B cell (primary cell): ENCODE measurements around the gene CMYA5. TPM values are rescaled to one million over a fixed set of nuclear protein-coding genes. Genes with fewer than 3 reads are reported as not detected.

Experiments used
- ATAC-seq: fragments of 200-7000 bp; cut with Tn5 transposase; one replicate; pipeline ENCODE4 v1.10.0; 2021; ENCODE audit warnings: low read depth, mild to moderate bottlenecking, moderate number of reproducible peaks, moderate library complexity
- CTCF ChIA-PET: fragments of 350-600 bp; sonication (Branson Sonifier 250); formaldehyde crosslinking; loops from one replicate; lab custom pipeline; 2021; ENCODE audit warnings: antibody characterized with exemption, inconsistent platforms; lab: Charles Lee
- POLR2A ChIA-PET: fragments of 350-600 bp; sonication (Branson Sonifier 250); formaldehyde crosslinking; loops from one replicate; lab custom pipeline; 2021; ENCODE audit warnings: antibody characterized with exemption; lab: Charles Lee
- DNase-seq: peaks from one replicate; pipeline ENCODE4 v3.0.0; 2013
- H2AFZ ChIP-seq: 2 replicates; pipeline ENCODE4 v1.6.1; 2012; ENCODE audit warnings: mild to moderate bottlenecking, low read depth, low read length; ENCODE audit not compliant: insufficient read depth, poor library complexity, severe bottlenecking
- H3K27ac ChIP-seq, 2 donors: 1 replicate in 1 of 2; 2 replicates in 1 of 2; pipeline ENCODE4 v1.5.1; 2012 to 2013; ENCODE audit warnings: low read length in 2 of 2, mild to moderate bottlenecking in 2 of 2, moderate library complexity in 1 of 2
- H3K27me3 ChIP-seq, 4 experiments: fragments of 200-600 bp in 1 of 4; sonication (generic) in 1 of 4; replicated peaks in 1 of 4; 1 replicate in 2 of 4; 2 replicates in 2 of 4; pipeline versions ENCODE4 v1.6.1 to v1.7.0; 2013 to 2016; ENCODE audit warnings: low read length in 3 of 4, mild to moderate bottlenecking in 2 of 4, mixed read lengths in 1 of 4, moderate library complexity in 1 of 4; ENCODE audit not compliant: insufficient read depth in 4 of 4, control insufficient read depth in 3 of 4; ENCODE audit errors: control extremely low read depth in 1 of 4
- H3K36me3 ChIP-seq, 2 experiments: replicated peaks in 1 of 2; 1 replicate in 1 of 2; 2 replicates in 1 of 2; pipeline versions ENCODE4 v1.6.1 to v1.7.1; 2013; ENCODE audit warnings: low read length in 1 of 2; ENCODE audit not compliant: insufficient read depth in 2 of 2, control insufficient read depth in 1 of 2; ENCODE audit errors: control extremely low read depth in 1 of 2, extremely low read depth in 1 of 2
- H3K4me1 ChIP-seq, 2 donors: fragments of 200-600 bp in 1 of 2; sonication (generic) in 1 of 2; 1 replicate in 1 of 2; 2 replicates in 1 of 2; pipeline versions ENCODE4 v1.5.1 to v1.6.1; 2013 to 2017; ENCODE audit warnings: low read length in 2 of 2; ENCODE audit not compliant: control insufficient read depth in 2 of 2, insufficient read depth in 2 of 2
- H3K4me2 ChIP-seq: replicated peaks from 2 replicates; pipeline ENCODE3; 2012; ENCODE audit warnings: mild to moderate bottlenecking, low read depth, low read length; ENCODE audit not compliant: poor library complexity, severe bottlenecking
- H3K4me3 ChIP-seq, 5 experiments: fragments of 200-600 bp in 1 of 5; sonication (generic) in 1 of 5; 1 replicate in 3 of 5; 2 replicates in 2 of 5; pipeline versions ENCODE4 v1.5.1 to v1.7.0; 2011 to 2016; ENCODE audit warnings: low read length in 4 of 5, mild to moderate bottlenecking in 4 of 5, low read depth in 2 of 5, control low read depth in 1 of 5, moderate library complexity in 1 of 5; ENCODE audit not compliant: insufficient read depth in 1 of 5; ENCODE audit errors: control extremely low read depth in 1 of 5, extremely low read depth in 1 of 5
- H3K79me2 ChIP-seq: fragments of 200-600 bp; sonication (generic); one replicate; pipeline ENCODE4 v1.6.0; 2016; ENCODE audit warnings: low read length; ENCODE audit not compliant: control insufficient read depth, insufficient read depth
- H3K9ac ChIP-seq: fragments of 200-600 bp; sonication (generic); 2 replicates; pipeline ENCODE4 v1.6.1; 2017; ENCODE audit warnings: mild to moderate bottlenecking, low read length, moderate library complexity
- H3K9me3 ChIP-seq, 3 donors: one replicate each; pipeline versions ENCODE4 v1.6.1 to v1.7.1; 2013; ENCODE audit warnings: low read length in 2 of 3; ENCODE audit not compliant: control insufficient read depth in 2 of 3, insufficient read depth in 1 of 3; ENCODE audit errors: control extremely low read depth in 1 of 3
- H4K20me1 ChIP-seq: 2 replicates; pipeline ENCODE4 v1.6.0; 2012; ENCODE audit warnings: mild to moderate bottlenecking, low read length; ENCODE audit not compliant: insufficient read depth, control insufficient read depth, poor library complexity, severe bottlenecking
- H3K27ac Mint-ChIP-seq: one replicate; pipeline ENCODE4 v1.8.0; 2021; ENCODE audit warnings: mixed read lengths
- H3K27me3 Mint-ChIP-seq: one replicate; pipeline ENCODE4 v1.8.0; 2021; ENCODE audit warnings: mixed read lengths
- H3K4me1 Mint-ChIP-seq: one replicate; pipeline ENCODE4 v1.8.0; 2021; ENCODE audit warnings: mixed read lengths
- H3K4me3 Mint-ChIP-seq: one replicate; pipeline ENCODE4 v1.8.0; 2021; ENCODE audit warnings: mixed read lengths
- H3K9me3 Mint-ChIP-seq: one replicate; pipeline ENCODE4 v1.8.0; 2022; ENCODE audit warnings: mixed read lengths; ENCODE audit not compliant: insufficient read depth
- CTCF ChIP-seq: fragments of 200-600 bp; IDR thresholded peaks from one replicate; pipeline ENCODE4 v1.8.0; 2022; ENCODE audit warnings: antibody characterized with exemption, mild to moderate bottlenecking
- EZH2 ChIP-seq: IDR thresholded peaks from 2 replicates; pipeline ENCODE4 v1.6.1; 2012; ENCODE audit warnings: borderline replicate concordance, low read depth, mild to moderate bottlenecking, moderate library complexity, low read length; ENCODE audit not compliant: insufficient read depth, poor library complexity, severe bottlenecking
- WGBS: methylation state at CpG from one replicate; pipeline ENCODE4 v1.1.5; 2013; ENCODE audit warnings: missing lambda C conversion rate; ENCODE audit not compliant: insufficient coverage; 5-methylcytosine and 5-hydroxymethylcytosine counted together
- intact Hi-C: fragments of 100-400 bp; cut with micrococcal nuclease; formaldehyde crosslinking; loops from one replicate; pipeline ENCODE4 v1.10.0; 2022
- polyA plus RNA-seq: library from polyadenylated mRNA; depleted of rRNA; stranded (reverse); fragments of >200 nt; gene quantifications from 2 replicates; pipeline ENCODE4 v1.2.3, GENCODE V29; 2012
- total RNA-seq, 2 donors: library from RNA; stranded (reverse); fragments of 120-200 nt in 1 of 2; gene quantifications; 1 replicate in 1 of 2; 2 replicates in 1 of 2; pipeline versions ENCODE4 v1.2.3 to v1.2.4, GENCODE V29; 2013 to 2022

CMYA5 gene
- total and polyA plus RNA-seq, 2 donors (not counting 1 experiment from before 2014, with no cell fraction given): 0.01 to 0.25 TPM

DNA sequence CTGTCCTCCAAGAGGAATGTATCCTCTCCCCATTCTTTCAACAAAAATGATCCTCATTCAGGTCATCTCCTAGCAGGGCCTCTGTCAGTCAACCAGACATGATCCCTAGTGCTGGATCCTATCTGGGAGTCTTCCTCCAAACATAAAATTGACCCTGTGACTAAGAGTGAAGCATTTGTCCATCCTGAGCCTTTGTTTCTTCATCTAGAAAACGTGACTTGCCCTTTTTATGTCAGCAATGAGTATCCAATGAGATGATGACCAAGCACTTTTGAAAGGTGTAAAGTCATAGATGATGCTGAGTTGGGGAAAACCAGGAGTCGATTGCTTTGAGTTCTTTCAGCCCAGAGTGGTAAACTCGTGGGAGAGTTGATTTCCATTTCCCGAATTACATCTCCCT lies 143.3 kb downstream of the CMYA5 start:
- intact Hi-C loops: no loop called here
- Mint-ChIP-seq H3K9me3 (no peaks in the 10 kb centered on the region), H3K4me1 (no peaks in the 10 kb centered on the region), H3K27me3 (peaks cover 14% of the 10 kb centered on the region), H3K27ac (no peak overlapping the region), H3K4me3 (no peak overlapping the region)
- no peaks in the 10 kb centered on the region for H4K20me1 ChIP-seq
- ChIA-PET POLR2A (no interaction called here), CTCF (no interaction called here)
- no peak for ATAC-seq
- no peak overlapping the region for H3K4me2 ChIP-seq
- 92% methylated on average over 1 of the region's 4 CpGs for WGBS
- no peaks in the 10 kb centered on the region for H3K9me3 ChIP-seq
- no peak for TF ChIP-seq CTCF
- TF ChIP-seq EZH2: no peak
- H3K27me3 ChIP-seq: no peaks in the 10 kb centered on the region
- no peak overlapping the region for H2AFZ ChIP-seq
- H3K27ac ChIP-seq: no peak overlapping the region
- H3K79me2 ChIP-seq: no peaks in the 10 kb centered on the region
- no peak for DNase-seq
- H3K4me3 ChIP-seq: no peak overlapping the region
- no peak overlapping the region for H3K9ac ChIP-seq
- H3K36me3 ChIP-seq: no peaks in the 10 kb centered on the region
- no peaks in the 10 kb centered on the region for H3K4me1 ChIP-seq

DNA sequence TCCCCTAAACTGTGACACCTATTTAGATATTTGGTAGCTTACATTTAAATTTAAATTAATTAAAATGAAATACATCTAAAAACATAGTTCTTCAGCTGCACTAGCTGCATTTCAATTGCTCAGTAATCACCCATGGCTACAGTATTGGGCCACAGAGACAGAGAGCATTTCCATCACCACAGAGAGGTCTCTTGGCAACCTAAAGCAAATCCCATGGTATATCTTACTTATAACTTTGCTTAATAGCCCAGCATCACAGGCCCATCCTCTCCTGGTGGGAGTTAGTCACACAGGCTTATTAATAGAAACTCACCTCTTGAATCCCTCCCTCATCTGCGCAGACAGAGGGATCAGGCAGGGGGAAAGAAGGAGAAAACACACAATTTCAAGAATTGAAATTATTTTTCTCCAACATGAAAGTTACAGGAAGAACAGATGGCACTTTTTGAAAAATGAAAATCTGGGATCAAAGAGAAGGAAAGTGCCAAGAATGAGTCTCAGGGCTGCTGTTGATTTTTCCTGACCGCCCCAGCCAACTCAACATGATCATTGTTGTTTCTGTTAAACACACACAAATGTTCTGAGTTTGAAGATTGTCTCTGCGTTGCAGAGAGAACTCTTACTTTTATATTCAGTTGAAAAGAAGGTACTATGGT lies 144.6 kb downstream of the CMYA5 start:
- ATAC-seq: no peak
- Histone ChIP-seq H3K27ac (no peak overlapping the region), H3K4me1 (no peaks in the 10 kb centered on the region), H3K4me2 (no peak overlapping the region), H3K27me3 (peaks cover 0 to 1% (median 0%) of the 10 kb centered on the region in 4 experiments), H3K9me3 (no peaks in the 10 kb centered on the region), H3K4me3 (no peak overlapping the region), H4K20me1 (no peaks in the 10 kb centered on the region), H3K36me3 (no peaks in the 10 kb centered on the region), H3K9ac (no peak overlapping the region), H3K79me2 (no peaks in the 10 kb centered on the region), H2AFZ (no peak overlapping the region)
- POLR2A ChIA-PET: no interaction called here
- CTCF ChIA-PET: no interaction called here
- intact Hi-C loops: no loop called here
- Mint-ChIP-seq H3K4me1 (no peaks in the 10 kb centered on the region), H3K27ac (no peak overlapping the region), H3K27me3 (peaks cover 11% of the 10 kb centered on the region), H3K9me3 (no peaks in the 10 kb centered on the region), H3K4me3 (no peak overlapping the region)
- no CpG with 5 or more reads among the region's 3 CpGs for WGBS
- DNase-seq: no peak
- TF ChIP-seq CTCF: no peak
- no peak for TF ChIP-seq EZH2
